Thyroid gland (tissue), 4 donors: ENCODE measurements around the gene RBM19.

Experiments used
- CTCF ChIP-seq, 6 experiments: fragments of 200-600 bp in 3 of 6; fragments of 450-650 bp in 3 of 6; sonication (generic) in 3 of 6; IDR thresholded peaks; one replicate each; pipeline ENCODE4 v1.5.1; 2016 to 2019; ENCODE audit warnings: antibody characterized with exemption in 6 of 6, mild to moderate bottlenecking in 2 of 6, inconsistent platforms in 1 of 6, moderate library complexity in 1 of 6
- POLR2A ChIP-seq, 2 donors: fragments of 450-650 bp; IDR thresholded peaks; one replicate each; pipeline ENCODE4 v1.6.1; 2017; ENCODE audit warnings: antibody characterized with exemption in 2 of 2, mild to moderate bottlenecking in 2 of 2, moderate library complexity in 1 of 2

- TF ChIP-seq CTCF (IDR thresholded peaks at IDR 0.05): peak; percentile 74 to 95 (median 84)
- peak in 1 of 2 donors; percentile 67 for TF ChIP-seq POLR2A (IDR thresholded peaks at IDR 0.05)
These were observed at the start of gene RBM19 for GRCh38 chr12:113965951-113966797.
